ENCODE measurements around the gene SERGEF.

SERGEF gene

DNA sequence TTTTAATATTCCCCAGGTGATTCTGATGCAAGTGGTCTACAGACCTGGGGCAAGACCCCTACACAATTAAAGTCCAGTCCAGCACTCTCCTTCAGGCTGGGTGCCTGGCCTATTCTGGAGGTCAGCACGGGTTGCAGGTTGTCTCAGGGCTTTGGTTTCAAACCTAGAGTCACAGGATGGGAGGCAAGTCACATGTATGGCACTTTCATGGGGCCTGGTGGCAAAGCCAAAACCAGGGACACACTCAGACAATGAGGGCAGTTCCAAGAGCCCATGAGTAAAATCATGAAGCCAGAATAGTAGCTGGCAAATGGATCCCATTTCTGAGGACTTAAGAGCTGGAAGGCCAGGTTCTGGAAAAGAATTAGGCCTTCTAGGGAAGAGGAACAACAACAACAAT is 181.6 kb downstream of the SERGEF start:
- Histone ChIP-seq H3K79me2 (no peaks in the 10 kb centered on the region), H3K27ac (no peak overlapping the region), H3K27me3 (ENCODE audit: control insufficient read depth, insufficient read depth, low read length) (no peaks in the 10 kb centered on the region), H3K9ac (no peak overlapping the region), H3K4me1 (no peaks in the 10 kb centered on the region), H3K36me3 (ENCODE audit: control insufficient read depth, insufficient read depth, low read length) (no peaks in the 10 kb centered on the region), H3K4me3 (ENCODE audit: low read depth, low read length) (no peak overlapping the region), H3K4me2 (ENCODE audit: low read length) (no peak overlapping the region), H2AFZ (no peak overlapping the region), H3K9me3 (ENCODE audit: control insufficient read depth, low read length) (no peaks in the 10 kb centered on the region)
- TF ChIP-seq, protein P1, sequence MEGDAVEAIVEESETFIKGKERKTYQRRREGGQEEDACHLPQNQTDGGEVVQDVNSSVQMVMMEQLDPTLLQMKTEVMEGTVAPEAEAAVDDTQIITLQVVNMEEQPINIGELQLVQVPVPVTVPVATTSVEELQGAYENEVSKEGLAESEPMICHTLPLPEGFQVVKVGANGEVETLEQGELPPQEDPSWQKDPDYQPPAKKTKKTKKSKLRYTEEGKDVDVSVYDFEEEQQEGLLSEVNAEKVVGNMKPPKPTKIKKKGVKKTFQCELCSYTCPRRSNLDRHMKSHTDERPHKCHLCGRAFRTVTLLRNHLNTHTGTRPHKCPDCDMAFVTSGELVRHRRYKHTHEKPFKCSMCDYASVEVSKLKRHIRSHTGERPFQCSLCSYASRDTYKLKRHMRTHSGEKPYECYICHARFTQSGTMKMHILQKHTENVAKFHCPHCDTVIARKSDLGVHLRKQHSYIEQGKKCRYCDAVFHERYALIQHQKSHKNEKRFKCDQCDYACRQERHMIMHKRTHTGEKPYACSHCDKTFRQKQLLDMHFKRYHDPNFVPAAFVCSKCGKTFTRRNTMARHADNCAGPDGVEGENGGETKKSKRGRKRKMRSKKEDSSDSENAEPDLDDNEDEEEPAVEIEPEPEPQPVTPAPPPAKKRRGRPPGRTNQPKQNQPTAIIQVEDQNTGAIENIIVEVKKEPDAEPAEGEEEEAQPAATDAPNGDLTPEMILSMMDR (IDR thresholded peaks at IDR 0.05), result no peak

DNA sequence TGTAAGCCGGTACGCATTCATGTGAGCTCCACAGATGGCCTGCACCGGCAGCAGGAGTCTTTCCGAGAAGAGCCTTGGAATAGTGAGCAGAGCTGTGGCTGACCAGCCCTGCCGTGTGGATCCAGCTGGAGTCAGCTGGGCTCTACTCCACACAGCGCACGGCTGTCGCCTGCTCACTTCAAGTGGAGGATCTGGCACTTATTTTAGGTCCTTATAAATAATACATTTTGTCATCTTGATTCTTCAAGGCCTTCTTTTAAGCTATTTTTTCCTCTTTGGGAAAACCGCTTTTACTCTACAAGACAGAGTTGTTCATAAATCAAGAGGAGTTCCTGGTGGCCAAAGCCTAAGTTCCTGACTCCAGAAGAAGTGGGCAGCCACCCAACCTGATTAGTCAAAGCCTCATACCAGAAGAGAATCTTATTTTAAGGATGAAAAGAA is 184.5 kb downstream of the SERGEF start:
- Histone ChIP-seq H3K27me3 (ENCODE audit: control insufficient read depth, insufficient read depth, low read length) (no peaks in the 10 kb centered on the region), H3K36me3 (ENCODE audit: control insufficient read depth, insufficient read depth, low read length) (no peaks in the 10 kb centered on the region), H3K9me3 (ENCODE audit: control insufficient read depth, low read length) (no peaks in the 10 kb centered on the region), H3K79me2 (no peaks in the 10 kb centered on the region), H2AFZ (no peak overlapping the region), H3K4me3 (ENCODE audit: low read depth, low read length) (no peak overlapping the region), H3K27ac (no peak overlapping the region), H3K4me1 (no peaks in the 10 kb centered on the region), H3K4me2 (ENCODE audit: low read length) (no peak overlapping the region), H3K9ac (no peak overlapping the region)
- TF ChIP-seq, protein P1 (IDR thresholded peaks at IDR 0.05), result no peak

DNA sequence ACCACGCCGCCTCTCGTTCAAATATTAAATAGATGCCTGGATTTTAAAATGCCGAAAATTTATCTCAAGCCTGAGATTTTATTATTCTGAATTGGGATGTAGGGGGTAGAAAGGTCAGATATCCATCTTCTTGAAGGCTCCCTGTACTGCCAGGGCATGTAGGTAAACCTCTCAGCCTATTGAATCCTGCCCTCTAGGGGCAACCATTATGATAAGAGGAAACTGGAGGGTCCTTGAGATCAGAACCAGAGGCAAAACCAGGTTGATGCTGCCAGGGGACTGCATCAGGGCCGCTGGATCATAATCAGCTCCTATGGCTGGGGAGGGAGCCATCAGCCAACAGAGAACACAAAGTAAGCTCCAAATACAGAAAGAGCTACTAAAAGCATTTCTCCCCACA is 185.8 kb downstream of the SERGEF start:
- H3K27ac ChIP-seq, result no peak overlapping the region

DNA sequence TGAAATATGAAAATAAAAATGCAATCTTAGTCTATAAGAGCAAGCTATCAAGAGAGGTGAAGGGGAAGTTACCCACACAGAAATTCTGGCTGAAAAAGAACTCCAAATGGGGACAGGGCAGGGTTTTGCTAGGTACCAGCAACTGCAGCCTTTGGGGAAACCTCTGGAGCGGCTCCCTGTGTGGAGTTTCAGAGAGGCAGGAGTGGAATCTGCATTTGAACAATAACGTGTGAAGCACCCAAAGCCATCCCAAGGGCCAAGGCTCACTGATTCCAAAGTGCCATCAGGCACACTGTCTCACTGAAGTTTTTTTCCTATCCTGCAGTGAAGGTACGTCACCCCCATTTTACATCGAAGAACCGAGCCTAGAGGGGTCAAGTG is 190.5 kb downstream of the SERGEF start:
- H3K79me2 ChIP-seq, result no peaks in the 10 kb centered on the region
- no peak overlapping the region for H3K4me2 ChIP-seq (ENCODE audit: low read length)
- H3K9ac ChIP-seq, result no peak overlapping the region
- TF ChIP-seq, protein P1 (IDR thresholded peaks at IDR 0.05), result no peak
- no peak overlapping the region for H3K27ac ChIP-seq
- no peaks in the 10 kb centered on the region for H3K27me3 ChIP-seq (ENCODE audit: control insufficient read depth, insufficient read depth, low read length)
- no peaks in the 10 kb centered on the region for H3K4me1 ChIP-seq
- H2AFZ ChIP-seq, result no peak overlapping the region
- H3K36me3 ChIP-seq (ENCODE audit: control insufficient read depth, insufficient read depth, low read length), result no peaks in the 10 kb centered on the region
- H3K9me3 ChIP-seq (ENCODE audit: control insufficient read depth, low read length), result no peaks in the 10 kb centered on the region
- H3K4me3 ChIP-seq (ENCODE audit: low read depth, low read length), result no peak overlapping the region

More for the DNA sequence above, 185.8 kb downstream of the SERGEF start:
- Histone ChIP-seq H3K4me2 (ENCODE audit: low read length) (no peak overlapping the region), H3K27me3 (ENCODE audit: control insufficient read depth, insufficient read depth, low read length) (no peaks in the 10 kb centered on the region), H3K79me2 (no peaks in the 10 kb centered on the region), H3K36me3 (ENCODE audit: control insufficient read depth, insufficient read depth, low read length) (no peaks in the 10 kb centered on the region), H3K4me1 (no peaks in the 10 kb centered on the region), H3K9ac (no peak overlapping the region), H3K9me3 (ENCODE audit: control insufficient read depth, low read length) (no peaks in the 10 kb centered on the region), H2AFZ (no peak overlapping the region), H3K4me3 (ENCODE audit: low read depth, low read length) (no peak overlapping the region)
- TF ChIP-seq, protein P1 (IDR thresholded peaks at IDR 0.05), result no peak

DNA sequence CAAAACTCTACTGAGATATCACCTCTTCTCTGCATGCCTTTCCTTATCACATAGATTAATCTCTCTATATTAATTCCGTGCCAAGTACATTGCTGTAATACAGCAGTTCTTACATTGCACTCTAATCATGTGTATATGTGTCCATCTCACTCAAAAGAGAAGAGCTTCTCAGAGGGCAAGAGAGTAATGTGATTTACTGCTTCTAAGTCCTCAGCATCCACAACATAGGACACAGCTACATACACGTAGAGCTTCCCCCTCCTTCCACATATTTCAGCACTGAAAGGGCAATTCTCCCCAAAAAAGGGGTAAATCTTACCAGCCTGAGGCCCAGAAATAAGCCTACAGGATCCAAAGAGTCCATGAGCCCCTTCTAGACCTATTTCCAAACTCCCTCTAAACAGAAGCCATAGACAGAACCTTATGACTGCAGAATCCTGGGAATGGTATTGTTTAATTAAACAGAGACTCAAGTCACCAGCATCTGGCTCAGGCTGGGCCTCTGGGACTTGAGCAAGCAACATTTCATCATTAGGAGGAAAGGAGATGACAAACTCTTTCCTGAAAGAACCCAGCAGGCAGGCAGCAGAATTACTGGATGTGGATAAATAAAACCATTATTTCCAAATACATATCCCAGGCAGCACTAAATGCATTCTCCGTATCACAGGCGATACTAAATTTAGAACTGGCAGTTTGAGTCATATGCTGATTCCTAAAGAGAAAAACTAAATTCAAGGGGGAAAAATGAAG is 191.0 kb downstream of the SERGEF start:
- Histone ChIP-seq H3K27me3 (ENCODE audit: control insufficient read depth, insufficient read depth, low read length) (no peaks in the 10 kb centered on the region), H3K79me2 (no peaks in the 10 kb centered on the region), H3K4me1 (no peaks in the 10 kb centered on the region), H3K36me3 (ENCODE audit: control insufficient read depth, insufficient read depth, low read length) (no peaks in the 10 kb centered on the region), H3K4me2 (ENCODE audit: low read length) (no peak overlapping the region), H3K9ac (no peak overlapping the region), H3K9me3 (ENCODE audit: control insufficient read depth, low read length) (no peaks in the 10 kb centered on the region), H3K4me3 (ENCODE audit: low read depth, low read length) (no peak overlapping the region), H3K27ac (no peak overlapping the region), H2AFZ (no peak overlapping the region)
- TF ChIP-seq, protein P1 (IDR thresholded peaks at IDR 0.05), result no peak
